CD14-positive monocyte (primary cell): Measurements from ENCODE around the gene REN. TPM values are rescaled to one million over a fixed set of nuclear protein-coding genes. Genes with fewer than 3 reads are reported as not detected.

Experiments used
- DNase-seq, 3 donors: peaks; one replicate each; pipeline ENCODE4 v3.0.0-alpha.2; 2011 to 2022
- H2AFZ ChIP-seq: 2 replicates; pipeline ENCODE4 v1.6.0; 2012; ENCODE audit warnings: mild to moderate bottlenecking, low read depth, low read length, inconsistent platforms; ENCODE audit not compliant: insufficient read depth, poor library complexity, severe bottlenecking
- H3K27ac ChIP-seq, 2 donors: 1 replicate in 1 of 2; 2 replicates in 1 of 2; pipeline ENCODE4 v1.5.1; 2012 to 2013; ENCODE audit warnings: low read length in 2 of 2, control low read depth in 1 of 2, inconsistent platforms in 1 of 2, low read depth in 1 of 2, mild to moderate bottlenecking in 1 of 2
- H3K27me3 ChIP-seq, 2 donors: one replicate each; pipeline versions ENCODE4 v1.6.0 to v1.6.1; 2011 to 2013; ENCODE audit warnings: low read length in 2 of 2; ENCODE audit not compliant: control insufficient read depth in 2 of 2, insufficient read depth in 2 of 2
- H3K36me3 ChIP-seq, 2 donors: replicated peaks in 1 of 2; 1 replicate in 1 of 2; 2 replicates in 1 of 2; pipeline versions ENCODE4 v1.5.1 to v1.6.1; 2012 to 2013; ENCODE audit warnings: low read length in 2 of 2, control low read depth in 1 of 2, inconsistent platforms in 1 of 2, mild to moderate bottlenecking in 1 of 2; ENCODE audit not compliant: insufficient read depth in 2 of 2, control insufficient read depth in 1 of 2
- H3K4me1 ChIP-seq, 2 donors: 1 replicate in 1 of 2; 2 replicates in 1 of 2; pipeline versions ENCODE4 v1.5.1 to v1.6.1; 2012 to 2013; ENCODE audit warnings: low read length in 2 of 2, control low read depth in 1 of 2, inconsistent platforms in 1 of 2, mild to moderate bottlenecking in 1 of 2, moderate library complexity in 1 of 2; ENCODE audit not compliant: insufficient read depth in 2 of 2, control insufficient read depth in 1 of 2
- H3K4me2 ChIP-seq: replicated peaks from 2 replicates; pipeline ENCODE3; 2012; ENCODE audit warnings: low read length, moderate library complexity, mild to moderate bottlenecking; ENCODE audit not compliant: poor library complexity, severe bottlenecking; ENCODE audit errors: extremely low read depth
- H3K4me3 ChIP-seq, 3 experiments: fragments of 200-600 bp in 1 of 3; sonication (generic) in 1 of 3; replicated peaks in 1 of 3; 1 replicate in 2 of 3; 2 replicates in 1 of 3; pipeline ENCODE4 v1.5.1; 2011 to 2013; ENCODE audit warnings: low read length in 3 of 3, mild to moderate bottlenecking in 3 of 3, control low read depth in 2 of 3, low read depth in 2 of 3, inconsistent platforms in 1 of 3, moderate library complexity in 1 of 3
- H3K79me2 ChIP-seq: 2 replicates; pipeline ENCODE4 v1.6.0; 2012; ENCODE audit warnings: mild to moderate bottlenecking, control low read depth, inconsistent platforms, low read length, moderate library complexity; ENCODE audit not compliant: insufficient read depth
- H3K9ac ChIP-seq: 2 replicates; pipeline ENCODE4 v1.6.0; 2017; ENCODE audit warnings: low read length, mild to moderate bottlenecking; ENCODE audit not compliant: insufficient read depth, poor library complexity, severe bottlenecking
- H3K9me3 ChIP-seq, 2 donors: replicated peaks in 1 of 2; 1 replicate in 1 of 2; 2 replicates in 1 of 2; pipeline versions ENCODE4 v1.5.1 to v1.6.1; 2012 to 2013; ENCODE audit warnings: low read length in 2 of 2, control low read depth in 1 of 2; ENCODE audit not compliant: control insufficient read depth in 1 of 2, insufficient read depth in 1 of 2
- H4K20me1 ChIP-seq: 2 replicates; pipeline ENCODE4 v1.6.0; 2012; ENCODE audit warnings: mild to moderate bottlenecking, low read length, control low read depth, moderate library complexity; ENCODE audit not compliant: insufficient read depth
- H3K27ac Mint-ChIP-seq, 7 donors: one replicate each; pipeline ENCODE4 v1.8.0; 2020; ENCODE audit warnings: mild to moderate bottlenecking in 7 of 7, mixed read lengths in 7 of 7, moderate library complexity in 6 of 7, inconsistent platforms in 2 of 7
- H3K27me3 Mint-ChIP-seq, 3 donors: one replicate each; pipeline ENCODE4 v1.8.0; 2021 to 2022; ENCODE audit warnings: low read depth in 3 of 3, mild to moderate bottlenecking in 3 of 3, mixed read lengths in 3 of 3, moderate library complexity in 3 of 3, inconsistent platforms in 1 of 3
- H3K36me3 Mint-ChIP-seq, 2 donors: one replicate each; pipeline ENCODE4 v1.8.0; 2020; ENCODE audit warnings: mixed read lengths in 2 of 2, inconsistent platforms in 1 of 2, mild to moderate bottlenecking in 1 of 2
- H3K4me1 Mint-ChIP-seq: one replicate; pipeline ENCODE4 v1.8.0; 2020; ENCODE audit warnings: mild to moderate bottlenecking, mixed read lengths
- H3K4me3 Mint-ChIP-seq, 2 donors: one replicate each; pipeline ENCODE4 v1.8.0; 2020; ENCODE audit warnings: mild to moderate bottlenecking in 2 of 2, mixed read lengths in 2 of 2, moderate library complexity in 1 of 2
- H3K9me3 Mint-ChIP-seq, 7 donors: one replicate each; pipeline ENCODE4 v1.8.0; 2020 to 2022; ENCODE audit warnings: mixed read lengths in 7 of 7, mild to moderate bottlenecking in 6 of 7, moderate library complexity in 6 of 7, inconsistent platforms in 2 of 7
- WGBS: methylation state at CpG from one replicate; pipeline ENCODE4 v1.1.5; 2013; ENCODE audit warnings: missing lambda C conversion rate; ENCODE audit not compliant: insufficient coverage; 5-methylcytosine and 5-hydroxymethylcytosine counted together
- intact Hi-C, 2 donors: fragments of 100-400 bp; cut with micrococcal nuclease; formaldehyde crosslinking; loops; one replicate each; pipeline versions ENCODE4 v1.15.0 to v1.15.1; 2023
- polyA plus RNA-seq, 3 donors: library from polyadenylated mRNA; depleted of rRNA in 1 of 3; unstranded in 2 of 3; stranded (reverse) in 1 of 3; fragments of 300-500 nt in 2 of 3; fragments of >200 nt in 1 of 3; fragmentation: Illumina TruSeq in 2 of 3; gene quantifications; 1 replicate in 2 of 3; 2 replicates in 1 of 3; pipeline ENCODE4 v1.2.3, GENCODE V29; 2012 to 2021
- TF ChIP-seq, protein P1 (sequence below): fragments of 200-600 bp; IDR thresholded peaks from one replicate; pipeline ENCODE4 v1.8.0; 2022; ENCODE audit warnings: antibody characterized with exemption, mild to moderate bottlenecking

REN gene
- polyA plus RNA-seq, 3 donors = not detected

DNA sequence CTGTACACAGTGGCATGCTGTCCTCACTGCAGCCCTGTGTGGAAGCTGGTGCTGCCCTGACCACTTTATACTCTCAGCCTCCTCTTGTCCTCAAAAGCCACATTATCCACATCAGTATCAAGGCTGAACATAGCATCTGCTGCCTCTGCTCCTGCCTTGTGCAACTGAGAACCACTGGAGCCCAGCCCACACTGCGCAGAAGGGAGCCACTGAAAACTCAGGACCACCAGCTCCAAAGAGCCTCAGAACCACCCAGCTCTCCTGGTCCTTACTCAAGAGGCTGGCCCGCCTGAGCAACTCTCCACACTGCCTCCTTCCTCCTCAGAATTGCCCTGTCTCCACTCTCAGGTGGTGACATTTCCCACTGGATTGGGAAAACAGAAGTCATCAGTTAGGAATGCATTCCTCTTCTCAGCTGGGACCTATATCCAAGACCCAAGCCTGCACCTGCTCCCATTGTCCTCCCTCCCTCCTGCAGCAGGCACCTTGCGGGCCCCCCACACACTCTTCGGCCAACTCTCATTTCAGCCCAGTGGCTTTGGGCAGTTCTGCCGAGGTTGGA lies 37.1 kb upstream of the REN start:
- intact Hi-C loops = no loop called here
- Mint-ChIP-seq H3K27ac (no peak overlapping the region), H3K4me1 (no peaks in the 10 kb centered on the region), H3K27me3 (peaks cover 12 to 23% (median 22%) of the 10 kb centered on the region in 3 donors), H3K4me3 (no peak overlapping the region), H3K9me3 (no peaks in the 10 kb centered on the region), H3K36me3 (no peaks in the 10 kb centered on the region)
- Histone ChIP-seq H3K27me3 (no peaks in the 10 kb centered on the region), H3K9ac (no peak overlapping the region), H3K79me2 (no peaks in the 10 kb centered on the region), H3K9me3 (no peaks in the 10 kb centered on the region), H3K27ac (no peak overlapping the region), H4K20me1 (no peaks in the 10 kb centered on the region), H3K4me2 (no peak overlapping the region), H3K4me3 (no peak overlapping the region), H2AFZ (no peak overlapping the region), H3K4me1 (no peaks in the 10 kb centered on the region), H3K36me3 (no peaks in the 10 kb centered on the region)
- DNase-seq = no peak
- TF ChIP-seq, protein P1, sequence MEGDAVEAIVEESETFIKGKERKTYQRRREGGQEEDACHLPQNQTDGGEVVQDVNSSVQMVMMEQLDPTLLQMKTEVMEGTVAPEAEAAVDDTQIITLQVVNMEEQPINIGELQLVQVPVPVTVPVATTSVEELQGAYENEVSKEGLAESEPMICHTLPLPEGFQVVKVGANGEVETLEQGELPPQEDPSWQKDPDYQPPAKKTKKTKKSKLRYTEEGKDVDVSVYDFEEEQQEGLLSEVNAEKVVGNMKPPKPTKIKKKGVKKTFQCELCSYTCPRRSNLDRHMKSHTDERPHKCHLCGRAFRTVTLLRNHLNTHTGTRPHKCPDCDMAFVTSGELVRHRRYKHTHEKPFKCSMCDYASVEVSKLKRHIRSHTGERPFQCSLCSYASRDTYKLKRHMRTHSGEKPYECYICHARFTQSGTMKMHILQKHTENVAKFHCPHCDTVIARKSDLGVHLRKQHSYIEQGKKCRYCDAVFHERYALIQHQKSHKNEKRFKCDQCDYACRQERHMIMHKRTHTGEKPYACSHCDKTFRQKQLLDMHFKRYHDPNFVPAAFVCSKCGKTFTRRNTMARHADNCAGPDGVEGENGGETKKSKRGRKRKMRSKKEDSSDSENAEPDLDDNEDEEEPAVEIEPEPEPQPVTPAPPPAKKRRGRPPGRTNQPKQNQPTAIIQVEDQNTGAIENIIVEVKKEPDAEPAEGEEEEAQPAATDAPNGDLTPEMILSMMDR = no peak
- 95% methylated on average over 4 of the region's 5 CpGs for WGBS

DNA sequence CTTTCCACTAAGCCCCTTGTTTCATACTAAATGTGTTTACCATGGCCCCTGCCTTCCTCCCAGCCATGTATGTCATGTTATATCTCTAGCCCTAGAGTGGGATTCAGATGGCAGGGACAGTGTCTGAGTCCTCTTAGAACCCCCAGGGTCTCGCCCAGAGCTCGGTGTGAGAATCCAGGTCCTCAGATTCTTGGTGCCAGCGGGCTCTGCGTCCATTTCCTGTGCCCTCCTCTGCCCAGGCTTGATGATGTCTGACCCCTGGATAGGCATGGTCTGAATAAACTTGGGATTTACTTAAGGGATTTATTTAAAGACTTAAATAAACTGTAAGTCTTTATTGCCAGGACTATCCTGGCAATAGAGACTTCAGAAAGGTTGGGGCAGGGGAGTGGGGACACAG lies 36.3 kb upstream of the REN start:
- DNase-seq = no peak
- Histone ChIP-seq H3K27me3 (no peaks in the 10 kb centered on the region), H2AFZ (no peak overlapping the region), H3K9me3 (no peaks in the 10 kb centered on the region), H3K4me3 (no peak overlapping the region), H3K4me1 (no peaks in the 10 kb centered on the region), H3K79me2 (no peaks in the 10 kb centered on the region), H3K36me3 (no peaks in the 10 kb centered on the region), H3K9ac (no peak overlapping the region), H3K27ac (no peak overlapping the region), H4K20me1 (no peaks in the 10 kb centered on the region), H3K4me2 (no peak overlapping the region)
- TF ChIP-seq, protein P1 = no peak
- H3K4me3 Mint-ChIP-seq = no peak overlapping the region
- WGBS = 95% methylated on average over 3 of the region's 4 CpGs
- intact Hi-C loops = no loop called here
- no peaks in the 10 kb centered on the region for H3K9me3 Mint-ChIP-seq
- no peaks in the 10 kb centered on the region for H3K36me3 Mint-ChIP-seq
- H3K27me3 Mint-ChIP-seq = peaks cover 15 to 25% (median 23%) of the 10 kb centered on the region in 3 donors
- H3K4me1 Mint-ChIP-seq = no peaks in the 10 kb centered on the region
- no peak overlapping the region for H3K27ac Mint-ChIP-seq
